ENCODE measurements around the gene RNASE8.
A peak's percentile ranks its signal among the peaks of the same experiment; 100 is the strongest.

RNASE8 gene

GRCh38 chr14:21072781-21073339 is 15.2 kb downstream of the RNASE8 start:
- no peak for DNase-seq (ENCODE audit: low spot score)

- no peak for DNase-seq (ENCODE audit: low spot score)
Measured at GRCh38 chr14:21073921-21074320, 16.3 kb downstream of the RNASE8 start.

DNA sequence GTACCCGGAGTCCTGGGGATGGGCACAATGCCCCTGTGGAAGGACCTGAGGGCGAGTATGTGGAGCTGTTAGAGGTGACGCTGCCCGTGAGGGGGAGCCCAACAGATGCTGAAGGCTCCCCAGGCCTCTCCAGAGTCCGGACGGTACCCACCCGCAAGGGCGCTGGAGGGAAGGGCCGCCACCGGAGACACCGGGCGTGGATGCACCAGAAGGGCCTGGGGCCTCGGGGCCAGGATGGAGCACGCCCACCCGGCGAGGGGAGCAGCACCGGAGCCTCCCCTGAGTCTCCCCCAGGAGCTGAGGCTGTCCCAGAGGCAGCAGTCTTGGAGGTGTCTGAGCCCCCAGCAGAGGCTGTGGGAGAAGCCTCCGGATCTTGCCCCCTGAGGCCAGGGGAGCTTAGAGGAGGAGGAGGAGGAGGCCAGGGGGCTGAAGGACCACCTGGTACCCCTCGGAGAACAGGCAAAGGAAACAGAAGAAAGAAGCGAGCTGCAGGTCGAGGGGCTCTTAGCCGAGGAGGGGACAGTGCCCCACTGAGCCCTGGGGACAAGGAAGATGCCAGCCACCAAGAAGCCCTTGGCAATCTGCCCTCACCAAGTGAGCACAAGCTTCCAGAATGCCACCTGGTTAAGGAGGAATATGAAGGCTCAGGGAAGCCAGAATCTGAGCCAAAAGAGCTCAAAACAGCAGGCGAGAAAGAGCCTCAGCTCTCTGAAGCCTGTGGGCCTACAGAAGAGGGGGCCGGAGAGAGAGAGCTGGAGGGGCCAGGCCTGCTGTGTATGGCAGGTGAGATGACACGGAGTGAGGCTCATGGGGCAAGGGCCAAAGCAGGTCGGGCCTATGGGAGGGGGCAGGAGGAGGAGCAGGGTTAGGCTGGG is 17.0 kb downstream of the RNASE8 start:
- DNase-seq (ENCODE audit: low spot score) = no peak

DNA sequence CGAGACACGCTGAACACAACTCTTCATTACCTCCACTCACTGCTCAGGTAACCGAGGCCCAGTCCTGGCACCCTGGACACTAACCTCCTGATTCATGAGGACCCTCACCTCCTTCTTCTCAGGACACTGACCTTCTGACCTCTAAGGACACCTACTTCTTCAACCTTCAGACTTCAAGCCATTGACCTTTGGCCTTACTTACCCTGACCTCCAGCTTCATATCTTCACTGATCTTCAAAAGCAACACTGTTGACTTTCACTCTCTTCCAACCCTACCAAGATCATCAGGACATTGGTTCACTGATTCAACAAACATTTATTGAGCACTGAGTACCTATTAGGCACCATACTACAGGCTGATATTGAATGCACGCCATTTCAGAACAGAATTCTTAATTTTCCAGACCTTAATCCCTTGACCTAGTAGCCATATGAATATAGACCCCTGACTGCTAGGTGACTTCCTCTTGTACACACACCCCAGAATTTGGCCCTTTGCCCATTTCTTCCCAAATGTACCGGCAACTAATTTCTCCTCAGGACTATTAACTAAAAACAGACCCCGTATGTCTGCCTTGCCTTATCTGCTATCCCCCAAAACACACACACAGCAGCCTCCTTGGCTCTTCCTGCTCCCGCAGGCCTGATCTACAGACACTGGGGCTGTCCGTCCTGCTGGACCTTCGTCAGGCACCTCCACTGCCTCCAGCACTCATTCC is 18.3 kb downstream of the RNASE8 start:
- DNase-seq (ENCODE audit: low spot score) = no peak

GRCh38 chr14:21077672-21078071 is 20.1 kb downstream of the RNASE8 start:
- DNase-seq (ENCODE audit: low spot score) = no peak

GRCh38 chr14:21078287-21078686 is 20.7 kb downstream of the RNASE8 start:
- DNase-seq (ENCODE audit: low spot score) = no peak

DNA sequence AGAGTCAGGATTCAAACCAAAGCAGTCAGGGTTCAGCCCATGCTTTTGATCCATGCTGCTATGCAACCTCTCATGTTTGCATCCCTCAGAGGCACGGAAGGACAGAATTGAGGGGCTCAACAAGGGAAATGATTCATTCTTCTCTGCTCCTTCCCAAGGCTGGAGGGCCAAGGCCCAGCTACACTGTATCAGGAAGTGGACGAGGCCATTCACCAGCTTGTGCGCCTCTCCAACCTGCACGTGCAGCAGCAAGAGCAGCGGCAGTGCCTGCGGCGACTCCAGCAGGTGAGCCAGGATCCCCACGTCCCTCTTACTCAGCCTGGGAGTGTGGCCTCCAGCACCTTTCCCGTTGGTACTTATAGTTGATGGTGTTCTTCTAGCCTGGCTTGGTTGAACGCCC is 21.1 kb downstream of the RNASE8 start:
- DNase-seq (ENCODE audit: low spot score) = no peak

DNA sequence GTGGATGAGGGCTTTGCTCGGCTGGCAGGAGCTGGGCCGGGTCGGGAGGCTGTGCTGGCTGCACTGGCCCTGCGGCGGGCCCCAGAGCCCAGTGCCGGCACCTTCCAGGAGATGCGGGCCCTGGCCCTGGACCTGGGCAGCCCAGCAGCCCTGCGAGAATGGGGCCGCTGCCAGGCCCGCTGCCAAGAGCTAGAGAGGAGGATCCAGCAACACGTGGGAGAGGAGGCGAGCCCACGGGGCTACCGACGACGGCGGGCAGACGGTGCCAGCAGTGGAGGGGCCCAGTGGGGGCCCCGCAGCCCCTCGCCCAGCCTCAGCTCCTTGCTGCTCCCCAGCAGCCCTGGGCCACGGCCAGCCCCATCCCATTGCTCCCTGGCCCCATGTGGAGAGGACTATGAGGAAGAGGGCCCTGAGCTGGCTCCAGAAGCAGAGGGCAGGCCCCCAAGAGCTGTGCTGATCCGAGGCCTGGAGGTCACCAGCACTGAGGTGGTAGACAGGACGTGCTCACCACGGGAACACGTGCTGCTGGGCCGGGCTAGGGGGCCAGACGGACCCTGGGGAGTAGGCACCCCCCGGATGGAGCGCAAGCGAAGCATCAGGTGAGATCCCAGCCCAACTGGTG is 24.0 kb downstream of the RNASE8 start:
- no peak for DNase-seq (ENCODE audit: low spot score)

DNA sequence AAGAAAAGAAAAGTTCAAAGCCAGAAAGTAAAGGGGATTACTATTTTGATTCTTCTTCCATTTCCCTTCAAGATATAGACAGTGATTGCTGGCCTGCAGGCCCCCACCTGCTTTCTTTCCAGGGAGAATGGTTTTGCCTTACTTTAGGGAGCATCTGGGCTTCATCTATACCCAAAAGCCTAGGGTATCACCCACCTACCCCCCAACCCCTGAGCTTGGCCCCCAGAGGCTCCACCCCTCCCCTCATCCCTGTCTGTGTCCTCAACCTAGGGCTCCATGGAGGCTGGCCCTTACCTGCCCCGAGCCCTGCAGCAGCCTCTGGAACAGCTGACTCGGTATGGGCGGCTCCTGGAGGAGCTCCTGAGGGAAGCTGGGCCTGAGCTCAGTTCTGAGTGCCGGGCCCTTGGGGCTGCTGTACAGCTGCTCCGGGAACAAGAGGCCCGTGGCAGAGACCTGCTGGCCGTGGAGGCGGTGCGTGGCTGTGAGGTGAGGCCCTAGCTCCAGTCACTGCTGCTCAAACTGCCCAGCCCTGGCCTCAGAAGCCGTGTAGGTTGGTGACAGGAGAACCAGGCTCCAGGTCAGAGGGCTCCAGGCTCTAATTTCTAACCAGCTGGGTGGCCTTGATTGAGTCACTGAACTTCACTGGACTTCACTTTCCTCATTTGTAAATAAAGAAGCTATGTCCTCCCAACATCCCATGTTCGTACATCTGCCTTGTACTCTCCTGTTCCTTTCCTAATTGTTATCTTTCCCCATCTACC is 26.1 kb downstream of the RNASE8 start:
- no peak for DNase-seq (ENCODE audit: low spot score)

- no peak for DNase-seq (ENCODE audit: low spot score)
Measured at GRCh38 chr14:21084396-21084795, 26.8 kb downstream of the RNASE8 start.

DNA sequence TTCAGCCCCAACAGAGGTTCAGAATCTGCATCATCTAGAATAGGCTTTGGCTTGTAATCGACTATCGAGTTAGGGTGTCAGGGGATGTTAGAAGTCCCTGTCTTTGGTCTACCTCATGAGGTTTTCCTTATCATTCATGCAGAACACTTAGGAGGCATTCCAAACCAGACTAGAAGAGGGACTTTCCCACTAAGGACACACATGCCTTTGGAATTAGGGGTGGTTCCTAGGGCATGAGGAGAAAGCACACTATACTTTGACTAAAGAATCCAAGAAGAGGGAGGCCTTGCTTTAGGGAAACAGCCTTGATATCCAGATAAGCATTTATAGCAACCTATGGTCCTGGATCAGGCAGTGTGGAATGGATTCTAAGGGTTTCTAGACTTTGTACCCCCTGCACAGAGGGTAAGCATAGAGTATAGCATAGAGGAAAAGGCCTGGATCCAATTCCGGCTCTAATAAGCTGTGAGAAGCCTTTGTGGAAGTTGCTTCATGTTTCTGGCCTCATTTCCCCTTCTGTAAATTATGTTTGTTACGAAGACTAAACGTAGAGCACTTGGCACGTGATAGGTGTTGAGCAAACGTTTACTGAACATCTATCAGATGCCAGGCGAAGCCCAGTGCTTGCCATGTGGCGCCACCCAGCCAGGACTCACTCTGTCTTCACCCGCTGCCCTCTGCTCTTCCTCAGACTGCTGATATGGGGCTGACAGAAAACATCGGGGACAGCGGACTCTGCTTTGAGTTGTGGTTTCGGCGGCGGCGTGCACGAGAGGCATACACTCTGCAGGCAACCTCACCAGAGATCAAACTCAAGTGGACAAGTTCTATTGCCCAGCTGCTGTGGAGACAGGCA is 27.6 kb downstream of the RNASE8 start:
- no peak for DNase-seq (ENCODE audit: low spot score)

- DNase-seq (ENCODE audit: low spot score) = no peak
Measured at GRCh38 chr14:21086908-21087293, 29.3 kb downstream of the RNASE8 start.

DNA sequence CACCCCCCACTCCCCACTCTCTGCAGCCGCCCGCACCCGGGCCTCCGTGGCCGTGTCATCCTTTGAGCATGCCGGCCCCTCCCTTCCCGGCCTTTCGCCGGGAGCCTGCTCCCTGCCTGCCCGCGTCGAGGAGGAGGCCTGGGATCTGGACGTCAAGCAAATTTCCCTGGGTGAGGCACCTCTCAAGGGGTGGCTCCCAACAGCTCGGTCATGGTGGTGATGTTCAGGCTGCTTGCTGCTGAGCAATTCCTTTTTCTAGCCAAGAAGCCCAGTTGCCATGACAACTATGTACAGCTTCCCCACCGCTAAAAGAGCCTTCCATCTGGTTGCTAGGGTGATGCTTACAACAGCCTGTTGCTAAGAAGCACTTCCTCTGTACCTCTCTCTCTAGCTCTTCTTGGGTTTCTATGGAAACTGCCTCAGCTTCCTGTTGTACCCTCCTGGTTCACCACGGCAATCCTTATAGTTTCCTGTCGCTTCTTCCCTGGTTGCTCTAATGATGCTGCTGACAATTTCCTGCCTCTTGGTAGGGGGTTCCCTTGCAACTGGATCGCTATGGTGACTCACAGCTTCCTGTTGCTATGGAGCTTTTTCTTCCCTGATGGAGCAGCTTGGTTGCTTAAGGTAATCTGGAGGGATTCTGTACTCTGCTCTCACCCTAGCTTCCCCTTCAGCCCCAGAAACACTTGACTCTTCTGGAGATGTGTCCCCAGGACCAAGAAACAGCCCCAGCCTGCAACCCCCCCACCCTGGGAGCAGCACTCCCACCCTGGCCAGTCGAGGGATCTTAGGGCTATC is 29.9 kb downstream of the RNASE8 start:
- peak; percentile 45 for DNase-seq (ENCODE audit: low spot score)

GRCh38 chr14:21088687-21089086 is 31.1 kb downstream of the RNASE8 start:
- no peak for DNase-seq (ENCODE audit: low spot score)

DNA sequence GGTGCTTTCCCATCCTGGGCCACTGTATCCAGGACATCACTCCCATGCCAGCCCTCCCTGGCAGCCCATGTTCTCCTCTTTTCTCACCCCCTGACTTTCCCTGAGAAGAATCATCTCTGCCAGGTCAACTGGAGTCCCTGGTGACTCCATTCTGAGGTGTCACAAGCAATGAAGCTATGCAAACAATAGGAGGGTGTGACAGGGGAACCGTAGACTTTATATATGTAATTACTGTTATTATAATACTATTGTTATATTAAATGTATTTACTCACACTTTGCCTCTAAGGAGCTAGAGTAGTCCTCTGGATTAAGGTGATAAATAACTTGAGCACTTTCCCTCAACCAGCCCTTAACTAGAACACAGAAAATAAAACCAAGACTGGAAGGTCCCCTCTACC is 31.6 kb downstream of the RNASE8 start:
- no peak for DNase-seq (ENCODE audit: low spot score)

GRCh38 chr14:21089877-21090193 is 32.2 kb downstream of the RNASE8 start:
- no peak for DNase-seq (ENCODE audit: low spot score)

DNA sequence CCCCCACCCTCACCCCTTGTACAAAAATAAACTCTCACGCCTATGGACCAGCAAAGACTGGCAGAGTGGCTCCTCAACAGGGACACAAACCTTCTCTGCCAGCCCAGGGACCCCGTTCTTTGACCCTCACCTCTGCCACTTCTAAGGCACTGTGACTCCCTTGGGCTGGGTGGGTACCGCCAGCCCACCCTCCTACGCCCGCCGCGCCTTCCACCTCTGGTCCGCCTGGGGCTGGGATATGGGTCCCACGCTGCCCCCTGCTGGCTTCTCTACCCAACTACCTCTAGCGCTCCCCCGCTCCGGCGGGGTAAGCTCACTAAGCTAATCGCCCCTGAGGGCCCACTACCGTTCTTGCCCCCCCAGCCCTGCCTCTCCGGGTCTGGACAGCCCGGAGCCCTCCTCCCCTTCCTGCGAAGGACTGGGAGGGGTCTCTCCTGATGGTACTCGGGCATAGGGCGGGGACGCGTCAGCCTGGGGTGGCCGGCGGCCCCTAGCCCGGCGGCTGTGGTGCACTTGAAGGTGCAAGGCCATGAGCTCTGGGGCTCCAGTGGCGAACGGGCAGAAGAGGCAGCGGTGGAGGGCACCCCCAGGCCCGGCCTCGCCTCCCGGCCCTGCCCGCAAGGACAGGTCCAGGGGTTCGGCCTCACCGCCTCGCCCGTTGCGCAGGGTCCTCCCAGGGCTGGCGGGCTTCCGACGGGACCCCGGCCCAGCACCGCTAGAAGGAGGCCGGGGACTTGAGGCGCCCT is 32.7 kb downstream of the RNASE8 start:
- peak; percentile 74 for DNase-seq (ENCODE audit: low spot score)

DNA sequence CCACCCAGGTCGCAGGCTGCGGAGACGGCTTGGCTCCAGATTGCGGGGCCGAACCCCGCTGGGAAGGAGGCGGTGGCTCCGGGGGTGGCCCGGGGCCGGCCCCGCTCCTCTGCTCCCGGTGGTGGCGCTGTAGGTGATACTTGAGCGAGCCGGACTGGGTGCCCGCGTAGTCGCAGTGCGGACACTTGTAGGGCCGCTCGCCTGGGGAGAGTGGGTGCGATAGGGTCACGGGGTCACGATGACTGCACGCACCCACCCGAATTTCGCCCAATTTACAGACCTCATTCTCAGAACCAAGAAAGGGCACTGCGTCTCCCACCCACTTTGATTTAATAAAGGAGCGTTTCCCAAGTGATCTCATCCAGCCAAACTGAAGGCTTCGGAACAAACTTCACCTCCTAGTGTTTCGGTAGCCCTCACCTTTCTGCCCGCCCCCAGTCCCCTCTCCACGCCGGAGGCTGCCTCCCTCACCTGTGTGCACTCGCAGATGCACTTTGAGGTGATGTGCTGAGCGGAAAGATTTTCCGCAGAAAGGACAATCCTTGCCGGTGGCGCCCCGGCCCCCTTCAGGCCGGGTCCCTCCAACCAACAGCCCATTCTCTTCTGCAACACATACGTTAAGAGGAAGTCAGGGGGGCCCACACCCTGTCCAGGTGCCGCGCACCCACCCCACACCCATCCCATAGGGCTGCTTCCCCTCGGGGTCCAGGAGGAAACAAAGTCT is 33.5 kb downstream of the RNASE8 start:
- DNase-seq (ENCODE audit: low spot score) = no peak

DNA sequence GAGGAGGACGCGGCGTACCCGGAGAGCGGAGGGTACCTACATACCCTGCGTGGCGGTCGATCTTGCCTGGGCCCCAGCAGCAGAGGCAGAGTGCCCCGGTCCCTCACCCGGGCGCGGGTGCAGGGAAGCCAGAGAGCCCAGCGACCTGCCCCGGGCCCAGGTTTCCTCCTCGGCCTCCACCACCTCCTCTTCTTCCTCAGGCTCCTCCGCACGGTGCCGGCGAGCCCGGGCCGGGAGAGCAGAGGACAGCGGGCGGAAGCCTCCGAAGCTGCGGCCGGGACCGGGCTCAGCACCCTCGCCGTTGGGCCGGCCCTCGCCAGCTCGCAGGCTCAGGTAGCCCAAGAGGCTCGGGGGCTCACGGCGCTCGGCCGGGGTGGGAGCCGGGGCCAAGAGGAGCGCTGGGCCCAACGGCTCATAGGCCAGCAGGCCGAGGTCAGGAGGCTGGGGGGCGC is 34.2 kb downstream of the RNASE8 start:
- DNase-seq (ENCODE audit: low spot score) = no peak
